Cortex of kidney (tissue), 1 donor: ENCODE data around the gene TAF12.
"Not testable (repeated sequence)": the region's sequence is repeated elsewhere in the genome, so short reads cannot be mapped to it uniquely, and the experiment has no call there.

Experiments used
- DNase-seq: peaks from one replicate; lab custom pipeline; 2025; lab: John Stamatoyannopoulos, UW

Gene TAF12

DNA sequence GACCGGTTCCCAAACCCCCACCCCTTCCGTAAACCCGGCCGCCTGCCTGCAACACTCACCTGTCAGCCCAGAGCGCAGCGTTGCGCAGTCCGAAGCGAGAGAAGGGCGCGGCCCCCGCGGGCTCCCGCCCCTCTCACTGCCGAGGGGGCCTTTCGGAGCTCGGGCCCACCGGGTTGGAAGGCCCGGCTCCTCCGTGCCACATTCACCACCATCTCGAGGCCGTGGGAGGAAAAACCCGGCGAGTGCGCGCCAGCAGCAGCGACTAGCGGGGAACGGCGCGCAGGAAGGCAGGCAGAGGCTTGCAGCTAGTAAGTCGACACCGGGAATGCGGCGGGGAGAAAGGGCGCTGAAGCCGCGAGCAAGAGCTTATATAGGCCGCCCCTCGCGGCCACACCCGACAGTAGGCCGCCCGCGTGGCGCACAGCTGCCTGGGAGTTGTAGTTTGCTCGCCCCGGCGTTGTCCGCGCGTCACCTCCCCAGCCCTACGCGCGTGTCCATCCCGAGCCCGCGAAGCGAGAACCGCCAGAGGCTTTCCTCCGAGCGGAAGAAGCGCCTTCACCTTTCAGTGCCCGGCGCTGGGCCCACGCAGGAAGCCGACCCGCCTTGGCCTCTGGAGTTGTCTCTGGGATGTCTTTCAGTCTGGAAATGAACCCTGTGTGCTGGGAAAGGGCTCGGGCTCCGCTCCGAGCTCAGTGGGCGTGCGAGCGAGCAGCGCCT lies 61.2 kb downstream of the TAF12 start:
- DNase-seq, result peak; percentile 48

DNA sequence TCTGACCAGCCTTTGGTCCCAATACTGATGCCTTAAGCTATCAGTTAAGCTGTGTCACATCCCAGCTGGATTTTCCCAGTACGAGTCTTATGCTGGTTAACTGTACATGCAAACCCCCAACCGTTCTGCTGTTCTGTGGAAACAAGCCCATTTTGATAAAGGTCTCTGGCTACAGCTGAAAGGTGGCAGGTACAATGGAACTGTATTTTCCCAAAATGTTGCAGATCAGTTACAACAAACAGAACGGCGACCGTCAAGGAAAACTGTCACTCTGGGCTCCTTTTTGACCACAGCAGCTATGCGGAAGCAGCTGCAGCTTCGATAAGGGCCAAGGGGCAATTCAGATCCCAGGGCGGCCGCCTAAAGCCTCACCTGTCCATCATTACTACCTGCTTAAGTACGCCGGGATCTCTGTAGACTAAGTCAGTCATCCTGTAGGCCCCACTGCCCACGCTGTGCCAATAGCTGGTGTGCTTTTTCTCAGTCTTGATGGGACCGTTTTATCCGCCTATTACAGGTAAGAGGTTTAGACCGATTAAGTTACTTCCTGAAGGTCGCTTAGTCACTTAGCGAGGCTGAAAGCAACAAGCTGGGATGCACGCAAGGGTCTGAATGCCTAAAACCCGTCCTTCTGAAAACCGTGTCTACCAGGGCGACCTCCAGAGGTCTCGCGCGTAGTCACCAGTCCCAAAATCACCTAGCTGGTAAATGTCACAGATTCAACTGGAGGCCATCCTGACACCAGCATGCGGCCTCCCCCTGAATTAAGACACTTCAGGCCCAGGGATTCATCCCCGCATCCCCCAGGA lies 61.9 kb downstream of the TAF12 start:
- DNase-seq, result no peak

DNA sequence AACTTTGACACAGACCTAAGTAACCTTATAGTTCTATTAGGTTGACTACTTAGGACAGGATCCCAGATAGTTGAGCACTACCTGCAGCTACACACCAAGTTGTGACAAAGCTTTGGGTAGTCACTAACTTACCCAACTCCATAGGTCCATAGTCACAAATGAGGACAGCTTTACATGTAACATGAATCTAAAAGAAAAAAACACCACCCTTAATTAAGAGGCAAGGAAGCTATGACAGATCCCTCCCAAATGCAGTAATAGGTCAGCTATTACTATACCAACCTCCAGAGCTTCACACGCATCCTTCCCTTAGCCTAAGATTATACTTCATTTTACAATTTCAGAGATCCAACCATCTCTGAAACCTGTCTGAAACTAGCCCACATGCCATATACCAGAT lies 63.5 kb downstream of the TAF12 start:
- DNase-seq, result no peak

DNA sequence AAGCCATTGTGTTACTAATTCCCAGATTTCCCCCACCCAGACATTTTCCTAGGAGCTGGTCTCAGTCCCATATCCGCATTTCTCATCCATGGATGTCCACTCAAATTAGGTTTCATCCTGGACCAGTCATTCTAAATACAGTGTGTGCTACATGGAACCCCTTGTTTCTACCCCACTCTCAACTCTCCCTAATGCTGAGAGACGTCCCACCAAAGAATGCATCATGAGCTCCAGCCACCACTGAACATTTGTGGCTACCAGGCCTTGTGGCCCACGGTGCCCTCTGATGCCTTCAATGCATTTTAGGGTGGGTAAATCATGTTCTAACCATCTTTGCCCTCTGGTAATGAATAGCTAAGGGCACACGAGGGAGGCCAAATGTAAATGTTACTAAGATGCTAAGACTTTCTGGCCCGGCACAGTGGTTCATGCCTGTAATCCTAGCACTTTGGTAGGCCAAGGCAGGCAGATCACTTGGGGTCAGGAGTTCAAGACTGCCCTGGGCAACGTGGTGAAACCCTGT lies 64.1 kb downstream of the TAF12 start:
- DNase-seq, result no peak

DNA sequence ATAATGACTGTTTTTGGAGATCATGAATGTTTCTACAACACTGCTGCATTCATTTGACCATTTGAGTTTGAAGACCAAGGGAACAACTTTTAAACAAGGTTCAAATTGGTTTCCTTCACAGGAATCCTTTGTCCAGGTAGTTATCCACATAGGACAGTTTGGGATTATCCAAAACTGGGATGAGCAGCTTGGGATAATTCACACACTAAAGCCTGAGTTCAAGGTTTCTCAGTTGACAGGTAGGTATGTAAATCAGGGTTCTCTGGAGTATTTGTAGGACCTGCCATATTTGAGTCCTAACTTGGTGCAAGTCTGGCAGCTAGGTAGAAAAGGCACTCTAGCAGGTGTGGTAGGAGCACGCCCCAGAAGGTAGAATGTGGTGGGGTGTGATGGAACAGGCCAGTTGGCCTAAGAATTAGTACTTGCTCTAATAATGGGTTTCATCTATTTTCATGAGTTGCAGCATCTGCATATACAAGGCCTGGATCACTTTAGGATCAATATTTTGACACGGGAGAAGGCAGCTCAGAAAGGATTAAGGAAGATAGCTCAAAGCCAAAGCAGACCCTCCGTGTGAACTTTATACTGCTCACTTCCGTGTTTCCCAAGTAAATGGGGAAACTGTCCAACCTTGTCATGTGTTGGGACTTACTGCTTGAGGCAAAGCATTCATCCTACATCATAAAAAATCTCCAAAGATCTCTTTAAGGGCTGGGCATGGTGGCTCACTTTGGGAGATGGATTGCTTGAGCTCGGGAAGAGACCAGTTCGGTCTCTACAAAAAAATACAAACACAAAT lies 64.9 kb downstream of the TAF12 start:
- DNase-seq, result no peak

DNA sequence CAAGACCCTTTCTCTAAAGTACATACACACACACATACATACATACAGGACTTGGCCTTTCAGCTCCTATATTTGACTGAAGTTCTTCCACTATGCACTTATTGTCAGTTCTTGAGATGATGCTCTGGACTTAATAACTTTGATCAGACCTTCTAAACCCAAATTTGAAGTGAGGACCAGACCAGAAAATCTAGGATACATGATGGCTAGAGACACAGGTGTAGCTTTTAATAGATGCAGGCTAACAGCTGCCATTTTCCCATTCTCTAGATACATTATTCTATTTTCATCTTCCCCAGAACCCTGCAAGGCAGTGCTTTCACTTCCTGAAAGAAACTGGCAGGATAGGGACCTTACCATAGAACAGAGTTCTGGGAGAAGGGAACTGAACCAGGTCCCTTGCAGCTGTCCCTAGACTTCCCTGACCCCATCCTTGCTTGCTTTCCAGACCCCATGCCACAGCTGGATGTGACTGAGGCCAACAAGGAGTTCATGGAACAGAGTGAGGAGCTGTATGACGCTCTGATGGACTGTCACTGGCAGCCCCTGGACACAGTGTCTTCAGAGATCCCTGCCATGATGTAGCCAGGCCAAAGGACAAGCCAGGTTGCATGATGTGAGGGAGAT lies 65.7 kb downstream of the TAF12 start:
- DNase-seq, result no peak

DNA sequence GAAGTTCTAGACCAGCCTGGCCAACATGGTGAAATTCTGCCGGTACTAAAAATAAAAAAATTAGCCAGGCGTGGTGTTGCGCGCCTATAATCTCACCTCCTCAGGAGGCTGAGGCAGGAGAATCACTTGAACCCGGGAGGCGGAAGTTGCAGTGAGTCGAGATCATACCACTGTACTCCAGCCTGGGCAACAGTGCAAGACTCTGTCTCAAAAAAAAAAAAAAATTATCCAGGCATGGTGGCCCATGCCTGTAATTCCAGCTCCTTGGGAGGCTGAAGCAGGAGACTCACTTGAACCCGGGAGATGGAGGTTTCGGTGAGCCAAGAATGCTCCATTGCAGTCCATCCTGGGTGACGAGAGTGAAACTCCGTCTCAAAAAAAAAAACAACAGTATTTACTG lies 69.3 kb downstream of the TAF12 start:
- no peak for DNase-seq

GRCh38 chr1:28572891-28573290 lies 70.0 kb downstream of the TAF12 start:
- not testable (repeated sequence) for DNase-seq

GRCh38 chr1:28571911-28572310 lies 71.0 kb downstream of the TAF12 start:
- no peak for DNase-seq

GRCh38 chr1:28566931-28567330 lies 75.9 kb downstream of the TAF12 start:
- DNase-seq, result no peak

DNA sequence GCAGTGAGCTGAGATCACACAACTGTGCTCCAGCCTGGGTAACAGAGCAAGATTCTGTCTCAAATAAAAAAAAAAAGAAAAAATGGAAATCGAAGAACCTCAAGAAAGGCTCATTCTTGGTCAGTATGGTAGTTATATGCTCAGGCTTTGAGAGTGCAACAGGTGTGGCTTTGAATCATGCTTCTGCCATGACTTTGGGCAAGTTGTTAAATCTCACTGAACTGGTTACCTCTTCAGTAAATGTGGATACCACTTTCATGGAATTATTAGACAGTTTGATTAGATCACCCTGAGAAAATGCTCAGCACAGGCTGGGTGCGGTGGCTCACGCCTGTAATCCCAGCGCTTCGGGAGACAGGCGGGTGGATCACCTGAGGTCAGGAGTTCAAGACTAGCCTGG lies 77.1 kb downstream of the TAF12 start:
- DNase-seq, result no peak

DNA sequence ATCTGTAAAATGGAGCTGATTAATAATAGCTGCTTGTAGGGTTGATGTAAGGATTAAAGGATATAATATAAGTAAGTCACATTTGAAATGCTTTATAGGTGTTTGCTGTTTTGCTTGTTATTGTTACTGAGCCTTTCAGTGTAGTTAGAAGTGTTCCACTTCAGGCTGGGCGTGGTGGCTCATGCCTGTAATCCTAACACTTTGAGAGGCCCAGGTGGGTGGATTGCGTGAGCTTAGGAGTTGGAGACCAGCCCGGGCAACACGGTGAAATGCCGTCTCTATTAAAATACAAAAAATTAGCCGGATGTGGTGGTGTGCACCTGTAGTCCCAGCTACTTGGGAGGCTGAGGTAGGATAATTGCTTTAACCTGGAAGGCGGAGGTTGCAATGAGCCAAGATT lies 77.8 kb downstream of the TAF12 start:
- no peak for DNase-seq

- DNase-seq, result no peak
Measured at GRCh38 chr1:28564310-28564709, 78.6 kb downstream of the TAF12 start.

- no peak for DNase-seq
Measured at GRCh38 chr1:28560886-28561285, 82.0 kb downstream of the TAF12 start.
